Measurements from ENCODE around the gene DEFB114.

DNA sequence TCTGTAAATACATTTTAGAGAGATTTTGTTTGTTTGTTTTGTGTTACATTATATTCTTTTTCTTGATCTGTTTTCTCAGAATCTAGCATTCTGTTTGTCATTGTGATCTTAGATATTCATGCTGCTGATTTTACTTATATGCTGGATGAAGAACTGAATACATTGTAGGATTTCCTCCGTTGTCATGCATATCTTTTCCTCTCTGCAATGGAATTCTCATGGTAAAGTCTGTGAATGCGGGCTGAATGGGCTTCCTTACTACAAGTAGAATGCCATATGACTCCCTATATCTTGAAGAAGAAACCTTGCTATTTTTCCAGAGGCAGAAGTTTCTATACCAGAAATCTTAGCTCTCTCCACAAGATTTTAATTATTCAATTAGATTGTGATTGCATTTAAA lies 2.4 kb upstream of the DEFB114 start:
- TF ChIP-seq, protein P1, sequence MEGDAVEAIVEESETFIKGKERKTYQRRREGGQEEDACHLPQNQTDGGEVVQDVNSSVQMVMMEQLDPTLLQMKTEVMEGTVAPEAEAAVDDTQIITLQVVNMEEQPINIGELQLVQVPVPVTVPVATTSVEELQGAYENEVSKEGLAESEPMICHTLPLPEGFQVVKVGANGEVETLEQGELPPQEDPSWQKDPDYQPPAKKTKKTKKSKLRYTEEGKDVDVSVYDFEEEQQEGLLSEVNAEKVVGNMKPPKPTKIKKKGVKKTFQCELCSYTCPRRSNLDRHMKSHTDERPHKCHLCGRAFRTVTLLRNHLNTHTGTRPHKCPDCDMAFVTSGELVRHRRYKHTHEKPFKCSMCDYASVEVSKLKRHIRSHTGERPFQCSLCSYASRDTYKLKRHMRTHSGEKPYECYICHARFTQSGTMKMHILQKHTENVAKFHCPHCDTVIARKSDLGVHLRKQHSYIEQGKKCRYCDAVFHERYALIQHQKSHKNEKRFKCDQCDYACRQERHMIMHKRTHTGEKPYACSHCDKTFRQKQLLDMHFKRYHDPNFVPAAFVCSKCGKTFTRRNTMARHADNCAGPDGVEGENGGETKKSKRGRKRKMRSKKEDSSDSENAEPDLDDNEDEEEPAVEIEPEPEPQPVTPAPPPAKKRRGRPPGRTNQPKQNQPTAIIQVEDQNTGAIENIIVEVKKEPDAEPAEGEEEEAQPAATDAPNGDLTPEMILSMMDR (IDR thresholded peaks at IDR 0.05), result no peak
- TF ChIP-seq POLR2A (IDR thresholded peaks at IDR 0.05), result no peak
